HepG2 (cell line): Measurements from ENCODE around the gene WBP1. TPM values are rescaled to one million over a fixed set of nuclear protein-coding genes. Genes with fewer than 3 reads are reported as not detected.

Experiments used
- ATAC-seq: fragments of 200-7000 bp; cut with Tn5 transposase; 3 replicates; pipeline ENCODE4 v1.9.1; 2020; ENCODE audit warnings: mild to moderate bottlenecking, moderate library complexity
- BruUV-seq: library from RNA; stranded (reverse); fragments of 400-500 nt; replicated peaks from 2 replicates; lab custom pipeline; 2021; lab: Mats Ljungman, UMichigan
- CTCF ChIA-PET: fragments of 300-600 bp; formaldehyde crosslinking; extraction: SDS; loops from one replicate; lab custom pipeline; 2021; ENCODE audit warnings: low total read pairs, inconsistent platforms, low intra/inter-chr PET ratio; lab: Yijun Ruan, JAX
- POLR2A ChIA-PET: fragments of 350-600 bp; sonication (Branson Sonifier 250); formaldehyde crosslinking; loops from one replicate; lab custom pipeline; 2020; ENCODE audit warnings: antibody characterized with exemption, inconsistent platforms; lab: Yijun Ruan, JAX
- DNase-seq: peaks from one replicate; pipeline ENCODE4 v3.0.0-alpha.2; 2015; ENCODE audit warnings: low spot score
- FAIRE-seq: peaks from 3 replicates; lab custom pipeline; 2011; peaks lifted over from hg19 to GRCh38; lab: Jason Lieb, UNC
- H2AFZ ChIP-seq: one replicate; pipeline ENCODE4 v1.6.1; 2011; ENCODE audit warnings: low read length, inconsistent platforms
- H3K27ac ChIP-seq: fragments of 300-600 bp; 3 replicates; pipeline ENCODE4 v1.8.0; 2011; ENCODE audit warnings: mixed run types, mild to moderate bottlenecking, mixed read lengths, low read length, inconsistent platforms; ENCODE audit not compliant: insufficient read depth; ENCODE audit errors: extremely low read length
- H3K27me3 ChIP-seq, 2 experiments: fragments of 200-600 bp in 1 of 2; 2 replicates in 1 of 2; 3 replicates in 1 of 2; pipeline versions ENCODE4 v1.6.0 to v1.8.0; 2011; ENCODE audit warnings: low read length in 2 of 2, mild to moderate bottlenecking in 2 of 2, moderate library complexity in 2 of 2, inconsistent platforms in 1 of 2; ENCODE audit not compliant: insufficient read depth in 2 of 2, control insufficient read depth in 1 of 2
- H3K36me3 ChIP-seq, 2 experiments: fragments of 200-600 bp in 1 of 2; replicated peaks in 1 of 2; 2 replicates in 1 of 2; 3 replicates in 1 of 2; pipeline versions ENCODE4 v1.5.1 to v1.8.0; 2011; ENCODE audit warnings: low read length in 2 of 2, inconsistent platforms in 1 of 2; ENCODE audit not compliant: insufficient read depth in 2 of 2, control insufficient read depth in 1 of 2
- H3K4me1 ChIP-seq: 2 replicates; pipeline ENCODE4 v1.5.1; 2012; ENCODE audit warnings: low read length, inconsistent platforms; ENCODE audit not compliant: insufficient read depth
- H3K4me2 ChIP-seq: 2 replicates; pipeline ENCODE4 v1.6.0; 2011; ENCODE audit warnings: low read depth, low read length, inconsistent platforms
- H3K4me3 ChIP-seq, 3 experiments: fragments of 200-600 bp in 1 of 3; sonication (generic), shearing (Covaris generic) in 1 of 3; replicated peaks in 1 of 3; 2 replicates each; pipeline ENCODE4 v1.5.1; 2011 to 2016; ENCODE audit warnings: low read length in 3 of 3, inconsistent platforms in 2 of 3, low read depth in 2 of 3, mild to moderate bottlenecking in 2 of 3, control low read depth in 1 of 3, mixed read lengths in 1 of 3; ENCODE audit not compliant: insufficient read depth in 1 of 3
- H3K79me2 ChIP-seq: one replicate; pipeline ENCODE4 v1.6.1; 2011; ENCODE audit warnings: low read length, inconsistent platforms; ENCODE audit not compliant: insufficient read depth
- H3K9ac ChIP-seq: 2 replicates; pipeline ENCODE4 v1.6.0; 2011; ENCODE audit warnings: mild to moderate bottlenecking, low read depth, low read length, inconsistent platforms; ENCODE audit not compliant: insufficient read depth
- H3K9me3 ChIP-seq: 2 replicates; pipeline ENCODE4 v1.5.1; 2012; ENCODE audit warnings: mild to moderate bottlenecking, low read length
- H4K20me1 ChIP-seq: 2 replicates; pipeline ENCODE4 v1.6.0; 2011; ENCODE audit warnings: inconsistent platforms, mild to moderate bottlenecking, low read length, moderate library complexity; ENCODE audit not compliant: insufficient read depth
- CEBPG ChIP-seq: IDR thresholded peaks from 2 replicates; pipeline ENCODE4 v1.6.1; 2016
- CREB1 ChIP-seq, 2 experiments: fragments of 450-650 bp in 1 of 2; IDR thresholded peaks; 2 replicates each; pipeline ENCODE4 v1.6.1; 2016 to 2017; ENCODE audit warnings: control low read depth in 1 of 2, mild to moderate bottlenecking in 1 of 2, missing compliant biosample characterization in 1 of 2, missing genetic modification characterization in 1 of 2
- EP300 ChIP-seq, 3 experiments: sonication (generic) in 1 of 3; formaldehyde crosslinking in 1 of 3; IDR thresholded peaks; 2 replicates each; pipeline versions ENCODE4 v1.5.1 to v1.6.1; 2011 to 2020; ENCODE audit warnings: low read depth in 2 of 3, low read length in 2 of 3, borderline replicate concordance in 1 of 3, improper control_type of control experiment in 1 of 3, mild to moderate bottlenecking in 1 of 3, missing genetic modification reagents in 1 of 3, moderate library complexity in 1 of 3
- GATAD2A ChIP-seq: IDR thresholded peaks from 2 replicates; pipeline ENCODE4 v1.6.1; 2016
- HNRNPK ChIP-seq: fragments of 200-400 bp; formaldehyde crosslinking; IDR thresholded peaks from 2 replicates; pipeline ENCODE4 v1.6.1; 2018; ENCODE audit warnings: low read length, low read depth, moderate library complexity, mild to moderate bottlenecking; ENCODE audit not compliant: poor library complexity, severe bottlenecking
- HOXD1 ChIP-seq: sonication (generic); formaldehyde crosslinking; IDR thresholded peaks from 2 replicates; pipeline ENCODE4 v1.5.0; 2020; ENCODE audit warnings: missing genetic modification reagents
- MYNN ChIP-seq: sonication (generic); formaldehyde crosslinking; IDR thresholded peaks from 2 replicates; pipeline ENCODE4 v1.4.0; 2020; ENCODE audit warnings: mild to moderate bottlenecking, low read depth, missing genetic modification reagents
- PAF1 ChIP-seq: IDR thresholded peaks from 2 replicates; pipeline ENCODE4 v1.6.1; 2016; ENCODE audit warnings: missing genetic modification reagents, missing compliant biosample characterization
- RAD21 ChIP-seq: fragments of 450-650 bp; formaldehyde crosslinking; IDR thresholded peaks from 2 replicates; pipeline ENCODE4 v1.5.0; 2020; ENCODE audit warnings: mild to moderate bottlenecking
- ZNF232 ChIP-seq: sonication (generic); formaldehyde crosslinking; IDR thresholded peaks from 2 replicates; pipeline ENCODE4 v1.4.0; 2020; ENCODE audit warnings: missing genetic modification reagents, borderline replicate concordance
- ZNF484 ChIP-seq: sonication (generic); formaldehyde crosslinking; IDR thresholded peaks from 2 replicates; pipeline ENCODE4 v1.5.1; 2020; ENCODE audit warnings: mild to moderate bottlenecking, low read depth, missing genetic modification reagents, borderline replicate concordance
- ZNF749 ChIP-seq: sonication (generic); formaldehyde crosslinking; IDR thresholded peaks from 2 replicates; pipeline ENCODE4 v1.8.0; 2022; ENCODE audit warnings: mild to moderate bottlenecking, missing genetic modification reagents, moderate library complexity, borderline replicate concordance
- WGBS: methylation state at CpG from one replicate; pipeline ENCODE4 v1.1.6; 2017; ENCODE audit warnings: low lambda C conversion rate; 5-methylcytosine and 5-hydroxymethylcytosine counted together
- in situ Hi-C: cut with HindIII; loops from 2 replicates; pipeline ENCODE4 v1.10.0; 2017; ENCODE audit warnings: low pct_unique_long_range_greater_than_20kb; ENCODE audit not compliant: extremely low pct_ligation_motif_present
- intact Hi-C: fragments of 100-400 bp; cut with micrococcal nuclease; formaldehyde crosslinking; loops from one replicate; pipeline ENCODE4 v1.10.0; 2022; ENCODE audit not compliant: unreplicated experiment
- polyA plus RNA-seq, 8 experiments: library from polyadenylated mRNA; depleted of rRNA in 3 of 8; stranded (reverse) in 7 of 8; unstranded in 1 of 8; fragments of >200 nt; fragmentation: Illumina TruSeq in 4 of 8; extraction: Trizol in 4 of 8; gene quantifications; 2 replicates each; pipeline versions ENCODE4 v1.2.1 to v1.2.3, GENCODE V29; 2011 to 2016; ENCODE audit warnings: low read depth in 4 of 8, missing spikeins in 1 of 8, mixed read lengths in 1 of 8; ENCODE audit not compliant: insufficient read depth in 1 of 8
- total RNA-seq, 5 experiments: library from RNA; depleted of rRNA; stranded (reverse); fragments of >200 nt; fragmentation: Illumina TruSeq; extraction: Trizol; gene quantifications; 2 replicates each; pipeline ENCODE4 v1.2.3, GENCODE V29; 2016; ENCODE audit warnings: low read depth in 1 of 5
- TF ChIP-seq, protein P1 (sequence below): sonication (generic); formaldehyde crosslinking; IDR thresholded peaks from 2 replicates; pipeline ENCODE4 v1.4.0; 2020; ENCODE audit warnings: missing genetic modification reagents
- TF ChIP-seq, protein P2 (sequence below): IDR thresholded peaks from 2 replicates; pipeline ENCODE4 v1.6.1; 2016
- TF ChIP-seq, protein P3 (sequence below): sonication (generic); formaldehyde crosslinking; IDR thresholded peaks from 2 replicates; pipeline ENCODE4 v1.4.0; 2020; ENCODE audit warnings: mild to moderate bottlenecking, missing genetic modification reagents

Gene WBP1
- total and polyA plus RNA-seq, 2 of the 13 experiments (the other 11 are each of a cell fraction or from before 2014, with no cell fraction given), result 38.8 to 85.7 TPM

DNA sequence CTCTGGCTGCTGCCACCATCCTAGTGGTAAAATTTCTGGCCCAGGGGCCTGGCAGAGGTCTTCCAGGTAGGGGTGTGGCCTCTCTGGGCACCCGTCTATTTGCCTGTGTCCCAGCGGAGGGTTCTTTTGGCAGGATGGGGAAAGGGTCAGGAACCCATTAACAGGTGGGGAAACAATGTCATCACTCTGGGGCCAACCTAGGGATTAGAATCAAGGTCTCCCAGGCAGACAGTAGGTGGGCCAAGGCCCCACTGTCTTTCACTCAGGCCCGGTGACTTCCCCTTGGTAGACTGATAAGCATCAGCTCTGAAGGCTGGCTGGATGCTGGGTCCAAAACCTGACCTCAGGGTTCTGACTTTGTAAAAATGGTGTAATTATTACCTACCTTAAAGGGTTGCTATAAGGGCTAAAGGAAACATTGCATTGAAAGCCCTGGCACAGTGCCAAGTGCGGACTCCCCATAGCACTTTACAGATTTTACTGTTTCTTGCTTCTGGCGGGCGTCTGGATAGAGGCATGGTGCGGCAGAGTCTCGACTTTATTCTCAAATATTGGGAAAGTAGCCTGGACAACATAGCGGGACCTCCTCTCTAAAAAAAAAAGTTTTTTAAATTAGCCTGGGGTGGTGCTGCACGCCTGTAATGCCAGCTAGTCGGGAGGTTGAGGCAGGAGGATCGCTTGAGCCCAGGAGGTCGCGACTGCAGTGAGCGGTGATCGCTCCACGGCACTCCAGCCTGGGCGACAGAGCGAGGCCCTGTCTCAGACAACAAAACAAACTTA lies 38.9 kb downstream of the WBP1 start:
- no peaks in the 10 kb centered on the region; a peak in 1 of 5 replicates for H3K27me3 ChIP-seq
- DNase-seq (peak; percentile 86), ATAC-seq (peak; percentile 50), FAIRE-seq (peak; percentile 99)
- in situ Hi-C loops (no loop called here), intact Hi-C loops (loop anchor here (1.0 to 10.0 kb wide), 2 partner anchors 8 to 1802 kb away; no protein-coding TSS in a partner anchor)
- H3K9ac ChIP-seq, result peak overlapping the region; percentile 41; the same call in 1 of the 2 replicates
- peaks cover 12 to 21% of the 10 kb centered on the region in 2 experiments for H3K36me3 ChIP-seq
- no peaks in the 10 kb centered on the region for H4K20me1 ChIP-seq
- WGBS, result 41% methylated on average over 18 of the region's 19 CpGs
- H3K4me2 ChIP-seq, result peak overlapping the region; percentile 92
- ChIA-PET CTCF (no interaction called here), POLR2A (interaction anchor here (0.6 to 16.5 kb wide), 10 partner anchors 10 to 106 kb away, joined by 3 to 795 read pairs (median 4); partner anchors contain the start of genes CCDC142, DQX1, MRPL53 and PCGF1)
- peak overlapping the region; percentile 2 to 66 (median 53); a peak in 5 of 6 replicates for H3K4me3 ChIP-seq
- H3K79me2 ChIP-seq, result peaks cover 13% of the 10 kb centered on the region
- peaks cover 66% of the 10 kb centered on the region for H3K4me1 ChIP-seq
- H3K27ac ChIP-seq, result peak overlapping the region; percentile 70
- no TSS peak for BruUV-seq
- no peaks in the 10 kb centered on the region for H3K9me3 ChIP-seq
- H2AFZ ChIP-seq, result no peak overlapping the region
- no peak for TF ChIP-seq HNRNPK
- TF ChIP-seq, protein P1, sequence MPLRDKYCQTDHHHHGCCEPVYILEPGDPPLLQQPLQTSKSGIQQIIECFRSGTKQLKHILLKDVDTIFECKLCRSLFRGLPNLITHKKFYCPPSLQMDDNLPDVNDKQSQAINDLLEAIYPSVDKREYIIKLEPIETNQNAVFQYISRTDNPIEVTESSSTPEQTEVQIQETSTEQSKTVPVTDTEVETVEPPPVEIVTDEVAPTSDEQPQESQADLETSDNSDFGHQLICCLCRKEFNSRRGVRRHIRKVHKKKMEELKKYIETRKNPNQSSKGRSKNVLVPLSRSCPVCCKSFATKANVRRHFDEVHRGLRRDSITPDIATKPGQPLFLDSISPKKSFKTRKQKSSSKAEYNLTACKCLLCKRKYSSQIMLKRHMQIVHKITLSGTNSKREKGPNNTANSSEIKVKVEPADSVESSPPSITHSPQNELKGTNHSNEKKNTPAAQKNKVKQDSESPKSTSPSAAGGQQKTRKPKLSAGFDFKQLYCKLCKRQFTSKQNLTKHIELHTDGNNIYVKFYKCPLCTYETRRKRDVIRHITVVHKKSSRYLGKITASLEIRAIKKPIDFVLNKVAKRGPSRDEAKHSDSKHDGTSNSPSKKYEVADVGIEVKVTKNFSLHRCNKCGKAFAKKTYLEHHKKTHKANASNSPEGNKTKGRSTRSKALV, result no peak
- 0 out of 2 replicates have a peak, but pooled peaks have one; percentile 58 for TF ChIP-seq PAF1 (CRISPR knock-in tag)
- peak; percentile 66; the same call in 1 of the 2 replicates for TF ChIP-seq ZNF749 (CRISPR knock-in tag)
- TF ChIP-seq RAD21 (CRISPR knock-in tag), result peak; percentile 7; the same call in 1 of the 2 replicates
- peak; percentile 60 for TF ChIP-seq CEBPG (CRISPR knock-in tag)
- no peak for TF ChIP-seq ZNF232 (CRISPR knock-in tag)
- TF ChIP-seq, protein P2, sequence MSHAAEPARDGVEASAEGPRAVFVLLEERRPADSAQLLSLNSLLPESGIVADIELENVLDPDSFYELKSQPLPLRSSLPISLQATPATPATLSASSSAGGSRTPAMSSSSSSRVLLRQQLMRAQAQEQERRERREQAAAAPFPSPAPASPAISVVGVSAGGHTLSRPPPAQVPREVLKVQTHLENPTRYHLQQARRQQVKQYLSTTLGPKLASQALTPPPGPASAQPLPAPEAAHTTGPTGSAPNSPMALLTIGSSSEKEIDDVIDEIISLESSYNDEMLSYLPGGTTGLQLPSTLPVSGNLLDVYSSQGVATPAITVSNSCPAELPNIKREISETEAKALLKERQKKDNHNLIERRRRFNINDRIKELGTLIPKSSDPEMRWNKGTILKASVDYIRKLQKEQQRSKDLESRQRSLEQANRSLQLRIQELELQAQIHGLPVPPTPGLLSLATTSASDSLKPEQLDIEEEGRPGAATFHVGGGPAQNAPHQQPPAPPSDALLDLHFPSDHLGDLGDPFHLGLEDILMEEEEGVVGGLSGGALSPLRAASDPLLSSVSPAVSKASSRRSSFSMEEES (CRISPR knock-in tag), result 0 out of 2 replicates have a peak, but pooled peaks have one; percentile 21
- TF ChIP-seq MYNN (CRISPR knock-in tag), result 0 out of 2 replicates have a peak, but pooled peaks have one; percentile 27
- no peak for TF ChIP-seq HOXD1 (CRISPR knock-in tag)
- peak in 1 of 2 experiments; percentile 85; a peak in 1 of 4 replicates for TF ChIP-seq EP300 (IDR thresholded peaks at IDR 0.05; ENCODE audit: low read depth in 2 of 2, low read length in 2 of 2)
- peak; percentile 24; the same call in 1 of the 2 replicates for TF ChIP-seq EP300 (CRISPR knock-in tag; IDR thresholded peaks at IDR 0.05; ENCODE audit: borderline replicate concordance)
- TF ChIP-seq ZNF484 (CRISPR knock-in tag), result no peak
- TF ChIP-seq CREB1 (IDR thresholded peaks at IDR 0.05), result no peak
- 0 out of 2 replicates have a peak, but pooled peaks have one; percentile 46 for TF ChIP-seq CREB1 (CRISPR knock-in tag; IDR thresholded peaks at IDR 0.05)
- TF ChIP-seq, protein P3, sequence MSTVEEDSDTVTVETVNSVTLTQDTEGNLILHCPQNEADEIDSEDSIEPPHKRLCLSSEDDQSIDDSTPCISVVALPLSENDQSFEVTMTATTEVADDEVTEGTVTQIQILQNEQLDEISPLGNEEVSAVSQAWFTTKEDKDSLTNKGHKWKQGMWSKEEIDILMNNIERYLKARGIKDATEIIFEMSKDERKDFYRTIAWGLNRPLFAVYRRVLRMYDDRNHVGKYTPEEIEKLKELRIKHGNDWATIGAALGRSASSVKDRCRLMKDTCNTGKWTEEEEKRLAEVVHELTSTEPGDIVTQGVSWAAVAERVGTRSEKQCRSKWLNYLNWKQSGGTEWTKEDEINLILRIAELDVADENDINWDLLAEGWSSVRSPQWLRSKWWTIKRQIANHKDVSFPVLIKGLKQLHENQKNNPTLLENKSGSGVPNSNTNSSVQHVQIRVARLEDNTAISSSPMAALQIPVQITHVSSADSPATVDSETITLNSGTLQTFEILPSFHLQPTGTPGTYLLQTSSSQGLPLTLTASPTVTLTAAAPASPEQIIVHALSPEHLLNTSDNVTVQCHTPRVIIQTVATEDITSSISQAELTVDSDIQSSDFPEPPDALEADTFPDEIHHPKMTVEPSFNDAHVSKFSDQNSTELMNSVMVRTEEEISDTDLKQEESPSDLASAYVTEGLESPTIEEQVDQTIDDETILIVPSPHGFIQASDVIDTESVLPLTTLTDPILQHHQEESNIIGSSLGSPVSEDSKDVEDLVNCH (CRISPR knock-in tag), result peak; percentile 10; the same call in 1 of the 2 replicates
- peak; percentile 43; the same call in 1 of the 2 replicates for TF ChIP-seq GATAD2A
